Germinal center (tissue), 1 donor: ENCODE data around the gene ARHGEF2.
A peak's percentile ranks its signal among the peaks of the same experiment; 100 is the strongest.

ENCODE experiments used
- DNase-seq: peaks from one replicate; pipeline ENCODE4 v3.0.0; 2012; ENCODE audit warnings: mixed read lengths, low spot score

Gene ARHGEF2

DNA sequence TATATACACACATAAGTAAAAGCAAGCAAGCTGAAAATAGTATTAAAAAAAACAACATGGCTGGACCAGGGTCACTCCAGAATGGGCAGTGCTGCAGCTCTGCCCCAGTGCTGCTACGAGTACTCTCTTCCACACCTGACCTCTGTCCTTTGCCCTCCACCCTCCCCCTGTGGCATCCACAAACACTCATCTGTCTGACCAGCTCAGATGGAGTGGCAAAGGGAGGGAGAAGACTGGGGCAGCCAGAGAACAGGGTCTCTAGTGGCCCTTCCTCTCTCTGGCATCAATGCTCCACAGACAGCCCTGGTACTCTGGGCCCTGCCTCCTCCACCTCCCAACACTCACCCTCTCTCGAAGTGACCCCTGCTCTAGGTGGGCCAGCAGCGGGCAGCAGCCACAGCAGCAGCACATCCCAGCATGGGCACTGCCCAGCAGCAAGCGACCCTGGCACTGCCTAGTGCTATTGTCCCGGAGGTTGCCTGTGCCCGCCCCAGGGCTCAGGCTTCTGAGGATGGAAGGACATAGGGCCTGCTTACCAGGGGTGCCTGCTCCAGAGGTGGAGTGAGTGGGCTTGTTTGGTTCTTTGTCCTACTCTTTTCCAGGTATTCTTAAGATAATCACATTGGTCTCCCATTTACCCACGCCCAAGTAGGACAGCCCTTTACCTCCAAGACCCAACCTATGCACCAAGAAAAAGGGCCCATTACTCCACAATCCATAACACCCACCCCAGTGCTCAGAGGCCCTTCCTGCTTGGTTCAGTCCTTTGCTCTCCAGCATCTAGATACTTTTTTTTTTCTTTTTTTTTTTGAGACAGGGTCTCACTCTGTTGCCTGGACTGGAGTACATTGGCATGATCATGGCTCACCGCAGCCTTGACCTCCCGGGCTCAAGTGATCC, 6.2 kb downstream of the ARHGEF2 start:
- no peak for DNase-seq

DNA sequence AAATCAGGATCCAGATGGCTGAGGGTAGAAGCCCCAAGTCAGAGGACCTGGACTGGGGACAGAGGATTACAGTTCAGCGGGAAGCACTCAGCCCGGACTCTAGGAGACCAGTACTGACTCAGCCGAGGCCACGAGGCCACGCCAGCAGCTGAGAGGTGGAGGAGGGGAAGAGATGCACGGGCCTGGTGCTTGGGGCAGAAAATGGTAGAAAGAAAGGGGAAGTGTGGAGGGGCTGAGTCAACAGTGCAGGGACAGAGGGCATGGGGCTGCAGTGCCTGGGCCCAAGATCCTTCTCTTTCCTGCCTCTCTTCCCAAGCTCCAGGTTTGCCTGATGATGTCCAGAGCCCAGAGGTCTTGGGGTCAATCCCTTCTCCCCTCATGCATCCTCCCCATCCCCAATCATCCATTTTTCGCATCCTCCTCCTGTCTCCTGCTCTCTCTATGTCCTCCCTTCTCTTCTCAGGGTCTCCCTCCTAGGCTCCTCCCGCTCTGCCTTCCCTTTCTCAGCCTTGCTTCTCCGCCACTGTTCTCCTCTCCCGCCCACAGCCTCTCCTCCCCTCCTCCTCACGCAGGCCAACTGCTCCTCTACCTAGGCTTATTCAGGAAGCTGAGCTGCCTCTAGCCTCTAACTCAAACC, 7.7 kb downstream of the ARHGEF2 start:
- DNase-seq, result peak; percentile 79

DNA sequence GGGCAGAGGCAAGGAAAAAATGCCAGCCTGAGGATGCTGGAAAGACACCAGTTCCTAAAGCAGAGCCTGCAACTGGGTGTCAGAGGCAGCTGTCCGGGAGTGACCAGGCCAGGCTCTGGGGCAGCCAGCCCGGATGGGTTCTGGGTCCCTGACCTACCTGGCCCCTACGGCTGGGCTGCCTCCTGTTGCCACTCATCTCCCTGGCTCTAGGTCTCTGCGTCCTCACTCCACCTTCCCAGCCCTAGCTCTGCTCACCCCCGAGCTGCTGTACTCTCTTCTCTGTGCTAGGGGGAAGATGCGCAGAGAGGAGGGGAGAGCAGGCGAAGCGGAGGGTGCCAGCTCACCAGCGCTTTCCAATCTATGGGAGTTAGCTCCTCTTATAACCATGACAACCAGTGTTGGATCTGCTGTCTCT, 9.0 kb downstream of the ARHGEF2 start:
- DNase-seq, result no peak

DNA sequence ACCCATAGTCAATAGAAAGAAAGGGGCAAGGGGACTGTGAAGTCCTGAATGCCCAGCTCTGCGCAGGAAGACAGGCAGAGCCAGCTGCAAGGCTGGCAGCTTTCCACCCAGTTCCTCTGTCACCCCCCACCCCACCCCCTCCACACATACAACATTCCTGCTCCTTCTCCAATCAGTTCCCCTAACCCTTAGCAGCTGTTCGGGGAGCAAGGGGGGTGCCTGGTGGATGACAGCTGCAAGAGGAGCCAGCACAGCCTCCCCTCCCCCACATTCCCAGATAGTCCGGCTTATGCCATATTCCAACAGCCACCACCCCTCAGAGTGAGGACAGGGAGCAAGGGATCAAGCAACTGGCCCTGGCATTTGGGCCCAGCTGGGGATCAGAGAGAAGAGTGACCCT, 9.7 kb downstream of the ARHGEF2 start:
- no peak for DNase-seq

DNA sequence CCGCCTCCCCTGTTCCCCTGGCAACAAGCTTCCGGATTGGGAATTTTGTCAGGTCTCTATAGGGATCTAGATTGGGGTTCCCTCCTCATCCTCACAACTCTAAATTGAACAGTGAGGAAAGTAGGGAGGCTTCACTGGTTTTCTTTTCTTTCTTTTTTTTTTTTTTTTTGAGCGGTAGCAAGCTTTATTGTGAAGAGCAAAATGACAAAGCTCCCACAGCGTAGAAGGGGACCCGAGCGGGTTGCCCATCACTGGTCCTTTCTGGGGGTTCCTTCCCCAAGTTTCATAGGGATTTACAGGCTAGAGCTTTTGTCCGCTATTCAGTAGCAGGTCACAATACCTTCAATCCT, 10.3 kb downstream of the ARHGEF2 start:
- no peak for DNase-seq

DNA sequence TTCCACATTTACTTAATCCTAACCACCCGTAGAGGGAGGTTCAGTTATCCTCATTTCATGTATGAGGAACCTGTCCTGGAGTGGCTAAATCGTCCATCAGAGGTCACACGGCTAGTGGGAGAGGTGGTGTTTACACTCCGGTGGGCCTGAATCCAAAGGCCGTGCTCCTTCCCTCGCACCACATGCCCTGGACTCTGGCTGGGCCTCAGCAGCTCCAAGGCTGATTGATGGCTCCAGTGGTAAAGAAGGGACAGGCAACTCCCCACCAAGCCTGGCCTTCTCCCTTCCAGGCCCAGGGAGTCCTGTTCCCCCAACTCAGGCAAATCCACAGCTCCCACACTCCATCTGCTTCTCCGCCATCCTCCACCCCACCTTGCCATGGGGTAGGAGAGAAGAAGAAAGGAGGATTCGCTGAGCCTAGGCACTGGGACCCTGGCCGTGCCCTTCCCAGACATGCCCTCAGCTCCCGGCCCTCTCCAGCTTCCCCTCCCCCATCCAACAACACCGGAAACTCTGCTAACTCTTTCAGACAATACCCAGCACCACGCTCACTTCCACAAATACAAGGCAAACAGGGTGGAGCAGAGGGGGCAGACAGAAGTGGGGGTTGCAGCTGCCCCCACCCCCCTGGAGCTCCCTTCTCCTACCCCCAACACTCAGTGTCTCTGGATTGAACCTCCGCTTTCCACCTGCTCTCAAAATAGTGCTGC, 10.9 kb downstream of the ARHGEF2 start:
- DNase-seq, result no peak

DNA sequence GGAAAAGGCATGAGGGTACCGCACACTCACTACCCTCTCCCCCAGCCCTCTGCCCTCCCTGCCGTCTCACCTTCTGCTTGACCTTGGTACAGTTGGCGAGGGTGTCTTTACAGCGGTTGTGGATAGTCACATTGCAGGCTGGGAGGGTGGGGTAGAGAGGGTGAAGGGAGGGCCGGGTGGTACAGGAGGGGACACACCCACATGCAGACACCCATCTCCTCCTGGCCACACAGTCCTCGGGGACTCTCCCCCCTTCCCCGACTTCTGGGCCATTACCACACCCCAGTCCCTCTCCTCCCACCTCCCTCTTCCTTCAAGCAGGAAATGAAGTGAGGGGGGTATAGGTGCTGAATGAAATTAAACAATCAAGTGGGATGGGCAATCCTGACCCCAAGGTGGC, 11.6 kb downstream of the ARHGEF2 start:
- no peak for DNase-seq

DNA sequence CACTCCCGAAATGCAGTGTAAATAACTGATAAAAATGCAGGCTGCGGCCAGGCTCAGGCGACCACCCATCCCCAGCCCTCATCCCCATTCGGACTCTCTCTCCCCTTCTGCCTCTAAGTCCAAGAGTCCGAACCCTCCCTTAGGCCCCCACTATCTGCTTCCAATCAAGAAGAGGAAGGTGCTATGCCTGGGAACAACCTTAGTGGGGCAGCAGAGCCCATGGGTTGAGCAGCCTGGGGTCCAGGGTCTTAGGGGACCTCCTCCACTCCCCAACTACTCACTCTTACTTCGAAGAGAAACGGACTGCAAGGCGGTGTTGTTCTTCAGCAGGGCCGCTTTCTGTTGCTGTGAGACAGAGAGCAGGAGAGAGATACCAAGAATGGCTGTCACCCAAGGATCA, 12.2 kb downstream of the ARHGEF2 start:
- DNase-seq, result no peak

DNA sequence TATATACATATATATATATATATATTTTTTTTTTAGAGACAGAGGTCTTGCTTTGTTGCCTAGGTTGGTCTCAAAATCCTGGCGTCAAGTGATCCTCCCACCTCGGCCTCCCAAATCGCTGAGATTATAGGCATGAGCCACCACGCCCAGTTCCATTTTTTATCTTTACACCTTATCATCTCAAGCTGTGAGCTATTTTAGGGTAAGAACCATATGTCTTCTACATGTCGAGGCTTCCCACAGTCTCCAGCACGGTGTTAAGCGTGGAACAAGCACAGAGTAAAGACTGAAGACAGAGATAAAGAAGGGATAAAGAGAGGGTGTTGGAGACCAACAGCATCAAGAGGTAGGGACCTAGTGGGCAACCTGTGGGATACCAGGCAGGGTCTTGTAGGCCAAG, 14.2 kb downstream of the ARHGEF2 start:
- no peak for DNase-seq

DNA sequence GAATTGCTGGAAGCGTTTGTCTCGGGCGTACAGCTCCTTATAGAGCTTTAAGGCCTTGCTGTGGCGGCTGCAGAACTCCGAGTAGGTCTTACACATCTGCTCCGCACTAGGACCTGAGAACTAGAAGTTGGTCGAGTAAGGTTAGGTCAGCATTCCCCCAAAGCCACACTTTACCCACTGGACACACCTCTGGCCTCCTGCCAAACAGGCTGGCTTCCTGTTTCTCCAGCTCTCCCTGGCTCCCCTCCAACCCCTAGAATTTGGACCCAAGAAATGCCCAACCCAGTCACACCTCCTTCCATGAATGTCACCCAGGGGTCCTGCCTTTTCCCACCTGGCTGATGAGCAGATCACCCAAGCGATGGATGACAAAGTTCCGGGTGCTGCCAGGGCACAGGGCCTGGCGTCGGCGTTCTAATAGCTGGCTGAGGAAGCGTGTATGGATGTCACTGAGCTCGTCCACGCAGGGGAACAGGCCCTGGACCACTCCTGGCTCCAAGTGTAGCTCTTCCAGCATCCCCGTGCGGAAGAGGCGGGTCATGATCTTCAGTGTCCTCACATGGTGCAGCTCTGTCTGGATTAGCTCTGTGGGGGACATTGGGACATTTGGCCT, 15.6 kb downstream of the ARHGEF2 start:
- DNase-seq, result no peak

DNA sequence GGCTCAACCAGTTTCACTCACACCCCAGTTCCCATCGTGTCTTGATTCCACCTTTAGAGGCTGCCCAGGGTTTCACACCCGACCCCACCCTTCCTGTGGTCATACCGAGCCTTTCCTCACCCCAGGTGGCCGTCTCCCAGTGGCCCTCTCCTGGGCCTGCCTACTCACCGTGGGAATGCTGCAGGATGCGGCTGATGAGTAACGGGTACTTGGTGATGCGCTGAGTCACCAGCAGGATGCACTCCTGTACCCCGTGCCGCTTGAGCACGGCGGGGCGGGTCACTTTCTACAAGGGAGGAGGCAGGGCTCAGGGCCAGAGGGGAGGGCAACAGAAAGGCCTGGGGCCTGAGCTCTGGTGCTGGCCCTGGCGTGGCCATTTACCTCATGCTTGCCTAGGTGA, 16.4 kb downstream of the ARHGEF2 start:
- DNase-seq, result no peak

DNA sequence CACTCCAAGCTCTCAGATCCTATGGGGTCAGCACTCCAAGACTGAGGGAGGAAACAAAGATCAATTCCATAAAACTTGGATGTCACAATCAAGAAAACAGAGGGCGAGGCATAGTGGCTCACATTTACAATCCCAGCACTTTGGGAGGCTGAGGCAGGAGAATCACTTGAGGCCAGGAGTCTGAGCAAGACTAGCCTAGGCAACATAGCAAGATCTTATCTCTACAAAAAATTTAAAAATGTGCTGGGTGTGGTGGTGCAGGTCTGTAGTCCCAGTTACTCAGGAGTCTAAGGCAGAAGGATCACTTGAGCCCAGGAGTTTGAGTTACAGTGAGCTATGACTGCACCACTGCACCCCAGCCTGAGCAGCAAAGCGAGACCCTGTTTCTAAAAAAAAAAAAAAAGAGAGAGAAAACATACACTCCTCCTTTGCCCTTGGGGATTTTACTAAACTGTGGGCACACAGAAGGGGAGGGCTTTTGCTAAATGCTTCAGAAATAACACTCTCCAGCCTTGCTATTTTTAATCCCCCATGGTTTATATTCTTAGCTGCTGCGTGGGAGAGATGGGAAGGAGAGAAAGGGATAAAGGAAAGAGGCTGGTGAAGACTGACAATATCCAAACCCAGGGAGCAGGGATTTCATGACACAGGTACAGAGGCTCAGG, 18.1 kb downstream of the ARHGEF2 start:
- no peak for DNase-seq

DNA sequence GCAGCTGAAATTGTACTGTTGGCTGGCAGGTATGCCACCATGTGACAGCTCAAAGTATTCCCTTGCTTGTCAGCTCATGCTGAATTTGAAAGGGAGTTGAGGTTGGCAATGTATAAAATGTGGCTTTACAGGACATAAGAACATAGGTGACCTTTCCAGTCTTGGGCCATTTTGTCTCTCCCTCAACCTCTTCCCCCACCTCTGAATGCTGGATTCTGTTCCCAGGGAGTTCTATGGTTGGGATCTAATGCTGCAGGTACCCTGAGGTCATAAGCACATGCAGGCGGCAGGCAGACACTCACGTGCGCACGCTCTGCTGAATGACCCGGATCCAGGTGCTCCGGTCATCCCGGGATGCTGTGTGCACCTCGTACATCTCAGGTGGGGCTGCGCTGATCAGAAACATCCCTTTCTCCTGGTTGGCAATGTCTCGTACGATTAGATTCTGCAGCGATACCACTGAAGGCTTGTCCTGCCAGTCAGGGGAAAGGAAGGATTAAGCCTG, 20.9 kb downstream of the ARHGEF2 start:
- no peak for DNase-seq

DNA sequence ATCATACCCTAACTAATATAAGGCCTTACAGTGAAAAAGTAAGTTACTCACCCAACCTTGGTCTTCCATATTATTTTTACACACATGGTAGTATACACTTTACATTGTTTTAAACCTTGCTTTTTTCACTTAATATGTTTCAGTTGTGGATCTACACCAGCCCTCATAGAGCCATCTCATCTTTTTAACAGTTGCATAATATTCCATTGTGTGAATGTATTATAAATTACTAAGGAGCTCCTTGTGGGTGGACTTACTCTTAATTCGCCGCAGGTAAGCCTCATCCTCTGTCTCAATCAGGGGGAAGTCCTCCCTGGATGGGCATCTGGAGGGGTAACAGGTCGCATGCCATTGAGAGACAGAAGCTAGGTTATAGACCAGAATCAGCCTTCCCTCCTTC, 23.7 kb downstream of the ARHGEF2 start:
- no peak for DNase-seq

DNA sequence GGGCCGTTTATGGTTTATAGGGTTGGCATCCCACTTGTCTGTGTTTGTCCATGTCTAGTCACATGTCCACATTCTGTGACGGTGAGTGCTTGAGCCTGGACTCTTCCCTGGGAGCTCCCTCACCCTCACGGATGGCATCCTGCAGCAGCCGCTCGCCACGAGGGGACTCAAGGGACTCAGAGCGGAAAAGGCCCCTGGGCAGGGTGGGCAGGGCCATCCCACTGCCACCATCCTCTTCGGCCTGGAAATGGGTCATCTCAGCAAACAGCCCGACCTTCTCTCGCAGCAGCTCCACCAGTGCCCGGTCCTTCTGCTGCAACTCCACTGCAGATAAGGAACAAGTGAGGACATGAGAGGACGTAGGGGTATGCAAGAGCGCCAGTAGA, 25.8 kb downstream of the ARHGEF2 start:
- DNase-seq, result no peak

DNA sequence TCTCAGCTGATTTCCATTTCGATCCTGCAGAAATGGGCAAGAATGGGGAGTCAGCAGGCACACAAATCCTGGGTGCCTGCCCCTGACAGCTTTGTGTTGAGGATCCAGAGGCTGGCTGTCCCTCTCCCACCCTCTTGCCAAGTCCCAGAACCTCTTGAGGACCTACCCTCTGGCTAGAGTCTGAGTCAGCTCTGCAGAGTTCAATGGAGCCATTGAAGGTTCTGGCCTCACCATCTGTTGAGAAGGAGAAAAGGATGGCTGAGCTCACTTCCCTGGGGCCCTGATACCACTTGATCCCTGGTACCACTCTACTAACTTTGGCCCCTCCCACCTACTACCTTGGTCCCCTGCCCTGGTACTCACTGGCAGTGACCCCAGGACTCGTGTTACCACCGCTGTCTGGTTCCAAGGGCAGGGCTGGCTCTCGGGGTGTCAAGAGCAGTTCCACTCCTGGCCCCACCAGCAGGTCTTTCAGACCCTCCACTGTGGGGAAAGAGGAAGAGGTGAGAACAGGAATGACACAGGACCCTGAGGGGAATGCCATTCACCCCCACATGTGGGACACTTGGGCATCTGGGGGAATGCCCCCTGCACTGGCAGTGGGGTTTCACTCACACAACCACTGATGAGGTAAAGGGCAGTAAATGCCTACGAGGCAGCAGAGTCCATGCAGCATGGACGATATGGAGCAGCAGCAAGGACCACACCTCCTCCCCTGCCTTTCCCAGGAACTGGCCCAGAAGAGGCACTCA, 26.4 kb downstream of the ARHGEF2 start:
- DNase-seq, result no peak

DNA sequence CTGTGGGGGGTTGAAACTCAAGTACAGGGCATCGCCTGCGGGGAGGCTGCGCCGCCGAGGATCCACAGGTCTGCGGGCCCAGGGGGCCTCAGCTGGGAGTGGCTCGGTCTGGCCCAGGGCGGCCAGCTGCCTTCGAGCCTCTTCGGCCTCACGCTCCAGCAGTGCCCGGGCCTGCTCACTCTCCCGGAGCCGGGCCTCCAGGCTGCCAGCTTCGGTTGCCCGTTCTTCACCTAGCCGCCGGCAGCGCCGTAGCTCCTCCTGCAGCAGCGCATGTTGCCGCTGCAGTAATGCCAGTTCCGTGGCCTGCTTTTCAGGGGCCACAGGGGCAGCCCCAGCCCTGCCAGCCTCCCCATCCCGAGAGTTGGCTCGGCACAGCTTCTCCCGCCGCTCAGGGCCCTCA, 27.5 kb downstream of the ARHGEF2 start:
- no peak for DNase-seq

DNA sequence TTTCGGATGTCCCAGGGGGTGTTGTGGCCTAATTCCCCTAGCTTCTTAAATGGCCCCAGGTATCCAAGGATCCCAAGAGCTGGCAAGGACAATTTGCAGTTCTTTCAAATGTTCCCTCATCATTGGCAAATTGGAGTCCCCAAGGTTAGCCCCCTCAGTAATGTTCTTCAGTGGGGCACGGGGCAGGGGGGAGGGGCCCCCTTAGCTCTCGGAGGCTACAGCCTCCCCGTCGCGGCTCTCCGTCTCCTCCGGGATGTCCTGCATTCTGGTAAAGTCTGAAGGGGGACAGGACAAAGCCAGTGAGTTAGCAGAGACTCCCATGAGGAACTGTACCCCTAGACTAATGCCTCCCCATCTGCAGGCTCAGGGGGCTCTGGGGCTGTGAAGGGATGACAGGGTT, 30.6 kb downstream of the ARHGEF2 start:
- DNase-seq, result no peak

DNA sequence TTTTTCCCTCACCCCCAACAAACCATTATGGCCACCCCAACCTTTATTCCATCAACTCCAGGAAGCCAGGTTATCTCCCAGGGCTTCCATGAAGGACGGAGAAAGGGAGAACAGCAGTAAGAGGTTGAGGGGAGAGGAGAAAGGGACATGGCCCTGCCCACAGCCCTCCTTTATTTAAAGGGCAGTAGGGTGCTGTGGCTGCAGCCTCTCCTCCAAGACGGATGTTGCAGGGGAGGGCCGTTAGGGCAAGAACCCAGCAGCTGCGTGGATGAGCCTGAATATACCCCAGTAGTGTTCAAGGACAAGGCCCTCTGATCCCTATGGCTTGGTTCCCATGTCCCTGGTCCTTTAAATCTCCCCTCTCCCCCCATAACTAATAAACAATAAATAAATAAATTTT, 31.1 kb downstream of the ARHGEF2 start:
- DNase-seq, result no peak

DNA sequence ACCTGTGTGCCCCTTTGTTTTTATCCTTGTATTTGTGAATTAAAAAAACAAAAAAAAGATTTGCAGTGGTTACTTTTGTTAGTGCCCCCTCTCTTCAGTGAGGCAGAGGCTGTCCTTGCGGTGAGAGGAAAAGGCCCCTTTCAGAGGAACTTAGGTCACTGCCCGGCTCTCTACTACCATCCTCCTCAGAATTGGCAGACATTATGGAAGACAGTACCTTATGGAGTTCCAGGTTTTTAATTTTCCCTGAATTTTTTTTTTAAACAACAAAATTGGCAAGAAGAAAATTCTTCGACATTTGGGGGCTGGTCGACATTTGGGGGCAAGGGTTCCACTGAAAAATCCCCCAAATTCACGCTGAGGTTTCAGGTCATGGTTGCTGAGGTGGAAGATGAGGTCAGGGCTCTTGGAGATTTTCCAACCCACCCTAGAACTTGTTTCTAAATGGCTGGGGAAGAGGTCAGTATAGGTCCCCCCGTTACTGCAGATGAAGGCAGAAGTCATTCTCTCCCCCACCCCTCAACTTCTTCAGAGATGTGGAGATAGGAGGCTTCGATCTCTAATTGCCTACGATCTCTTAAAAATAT, 31.6 kb downstream of the ARHGEF2 start:
- DNase-seq, result peak; percentile 32

DNA sequence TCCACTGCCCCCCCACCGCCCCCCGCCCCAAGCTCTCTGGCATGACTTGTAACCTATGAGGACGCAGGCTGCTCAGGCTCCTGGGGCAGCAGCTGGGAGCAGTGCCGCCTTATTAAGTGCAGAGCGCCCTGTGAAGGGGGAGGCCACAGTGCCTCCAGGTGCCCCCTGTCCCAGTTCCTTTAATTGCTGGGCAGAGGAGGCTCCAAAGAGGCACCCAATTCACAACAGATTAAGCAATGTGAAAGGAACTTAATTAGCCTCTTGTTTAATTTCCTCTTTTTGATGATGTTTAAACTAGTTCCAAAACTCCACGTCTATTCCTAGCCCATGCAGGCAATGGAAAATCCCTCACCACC, 33.9 kb downstream of the ARHGEF2 start:
- no peak for DNase-seq
